Endothelial cell of umbilical vein (primary cell): ENCODE data around the gene OTUB1.
A peak's percentile ranks its signal among the peaks of the same experiment; 100 is the strongest.

ENCODE experiments used
- CTCF ChIP-seq, 2 donors: IDR thresholded peaks; 1 replicate in 1 of 2; 2 replicates in 1 of 2; pipeline ENCODE4 v1.5.1; 2011; ENCODE audit warnings: low read length in 2 of 2, mild to moderate bottlenecking in 2 of 2, moderate library complexity in 2 of 2, control low read depth in 1 of 2, inconsistent platforms in 1 of 2, low read depth in 1 of 2; ENCODE audit not compliant: insufficient read depth in 1 of 2; ENCODE audit errors: extremely low read depth in 1 of 2
- POLR2A ChIP-seq: IDR thresholded peaks from 2 replicates; pipeline ENCODE4 v1.6.1; 2012; ENCODE audit warnings: low read depth, mild to moderate bottlenecking, control low read depth, low read length
- POLR2AphosphoS5 ChIP-seq: IDR thresholded peaks from 2 replicates; pipeline ENCODE4 v1.6.1; 2012; ENCODE audit warnings: low read depth, mild to moderate bottlenecking, control low read depth, low read length, moderate library complexity; ENCODE audit not compliant: insufficient read depth

GRCh38 chr11:64000026-64000739 is 13.9 kb downstream of the OTUB1 start:
- TF ChIP-seq CTCF (IDR thresholded peaks at IDR 0.05; ENCODE audit: extremely low read depth in 1 of 2, insufficient read depth in 1 of 2, low read depth in 1 of 2, low read length in 2 of 2) (peak; percentile 68 to 70), POLR2A (no peak), POLR2AphosphoS5 (peak; percentile 78)
